A673 (cell line): ENCODE measurements around the gene HMGXB3.

Experiments used
- CTCF ChIP-seq: fragments of 300-800, 200-600 bp; sonication (generic); conservative IDR thresholded peaks from 2 replicates; pipeline ENCODE4 v1.5.1; 2017; ENCODE audit warnings: low read depth, mild to moderate bottlenecking, antibody characterized with exemption, low read length, moderate library complexity, mixed read lengths
- EZH2 ChIP-seq: fragments of 200-600 bp; sonication (generic); IDR thresholded peaks from 2 replicates; pipeline ENCODE4 v1.6.1; 2017; ENCODE audit warnings: borderline replicate concordance, low read depth, mild to moderate bottlenecking, mixed read lengths, antibody characterized with exemption, low read length; ENCODE audit not compliant: poor library complexity, severe bottlenecking

DNA sequence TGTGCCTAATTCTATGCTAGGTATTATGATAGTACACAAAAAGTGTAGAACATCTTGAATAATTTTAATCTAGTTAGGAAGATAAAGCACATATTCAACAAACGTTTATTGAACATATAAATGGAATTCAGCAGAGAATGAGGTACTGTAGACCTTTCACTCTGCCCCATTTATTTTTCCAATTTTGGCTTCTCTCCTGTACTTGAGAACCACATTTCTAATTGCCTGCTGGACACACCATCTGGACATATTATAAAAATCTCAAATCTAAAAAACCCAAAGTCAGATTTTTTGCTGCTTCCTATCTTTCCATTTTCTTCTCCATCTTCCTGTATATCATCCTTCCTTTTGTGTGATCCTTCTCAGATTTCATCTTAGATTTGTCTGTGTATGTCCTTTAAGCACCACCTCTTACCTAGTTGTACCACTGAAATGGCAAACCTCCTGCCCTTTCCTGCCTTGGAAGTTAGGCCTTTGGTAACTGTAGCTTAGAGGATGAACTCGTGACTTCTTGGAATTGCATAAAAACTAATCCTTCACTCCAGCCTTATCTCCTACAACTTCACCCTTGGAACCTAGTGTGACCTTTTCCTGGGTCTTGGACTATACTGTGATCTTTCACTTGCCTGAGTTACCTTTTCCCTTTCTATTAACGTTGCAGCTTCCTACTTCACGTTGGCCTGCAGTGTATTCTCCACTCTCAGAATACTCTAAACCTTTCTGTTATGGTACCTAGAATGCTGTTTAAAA lies 31.2 kb upstream of the HMGXB3 start:
- TF ChIP-seq EZH2 (no peak), CTCF (no peak)
